MV-4-11 (cell line): ENCODE measurements around the gene NFIC.
"Not testable (repeated sequence)": the region's sequence is repeated elsewhere in the genome, so short reads cannot be mapped to it uniquely, and the experiment has no call there.

Experiments
- DNase-seq: peaks from one replicate; lab custom pipeline; 2025; lab: John Stamatoyannopoulos, UW

The NFIC gene

GRCh38 chr19:3398900-3399278 lies 32.5 kb downstream of the NFIC start:
- DNase-seq: no peak

- peak; percentile 41 for DNase-seq
Measured at GRCh38 chr19:3399311-3399710, 32.9 kb downstream of the NFIC start.

GRCh38 chr19:3401004-3401768 lies 34.8 kb downstream of the NFIC start:
- DNase-seq: no peak

DNA sequence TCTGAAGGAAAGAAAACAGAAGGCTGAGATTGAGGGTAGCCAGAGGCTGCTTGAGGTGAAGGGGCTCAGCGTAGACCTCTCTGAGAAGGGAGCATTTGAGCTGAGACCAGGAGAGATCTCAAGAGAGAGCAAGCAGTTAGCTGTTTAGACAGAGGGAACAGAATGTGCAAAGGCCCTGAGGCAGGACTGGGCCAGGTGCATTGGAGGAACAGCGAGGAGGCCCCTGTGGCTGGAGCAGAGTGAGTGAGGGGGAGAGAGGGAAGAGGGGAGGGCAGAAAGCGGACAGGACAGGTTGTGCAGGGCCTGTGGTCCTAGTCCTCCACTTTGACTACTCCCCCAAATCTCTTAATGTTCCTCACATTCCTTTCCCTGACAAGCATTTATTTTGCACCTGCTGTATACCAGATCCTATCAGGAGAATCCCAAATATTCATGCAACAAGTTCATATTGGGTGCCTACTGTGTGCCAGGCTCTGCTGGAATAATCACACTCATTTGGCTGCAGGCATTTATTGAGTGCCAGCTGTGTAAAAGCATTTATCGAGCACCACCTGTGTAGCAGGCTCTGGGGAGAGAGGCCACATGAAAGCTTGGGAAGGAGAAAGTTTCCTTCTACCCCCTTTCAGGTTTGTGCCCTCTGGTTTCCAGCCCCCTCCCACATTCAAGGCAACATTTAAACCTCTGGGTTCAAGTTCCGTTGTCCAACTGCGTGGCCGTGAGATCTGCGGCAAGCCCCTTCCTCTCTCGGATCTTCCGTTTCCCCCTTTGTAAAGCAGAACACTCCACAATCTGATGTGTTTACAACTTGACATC lies 36.5 kb downstream of the NFIC start:
- DNase-seq: no peak

DNA sequence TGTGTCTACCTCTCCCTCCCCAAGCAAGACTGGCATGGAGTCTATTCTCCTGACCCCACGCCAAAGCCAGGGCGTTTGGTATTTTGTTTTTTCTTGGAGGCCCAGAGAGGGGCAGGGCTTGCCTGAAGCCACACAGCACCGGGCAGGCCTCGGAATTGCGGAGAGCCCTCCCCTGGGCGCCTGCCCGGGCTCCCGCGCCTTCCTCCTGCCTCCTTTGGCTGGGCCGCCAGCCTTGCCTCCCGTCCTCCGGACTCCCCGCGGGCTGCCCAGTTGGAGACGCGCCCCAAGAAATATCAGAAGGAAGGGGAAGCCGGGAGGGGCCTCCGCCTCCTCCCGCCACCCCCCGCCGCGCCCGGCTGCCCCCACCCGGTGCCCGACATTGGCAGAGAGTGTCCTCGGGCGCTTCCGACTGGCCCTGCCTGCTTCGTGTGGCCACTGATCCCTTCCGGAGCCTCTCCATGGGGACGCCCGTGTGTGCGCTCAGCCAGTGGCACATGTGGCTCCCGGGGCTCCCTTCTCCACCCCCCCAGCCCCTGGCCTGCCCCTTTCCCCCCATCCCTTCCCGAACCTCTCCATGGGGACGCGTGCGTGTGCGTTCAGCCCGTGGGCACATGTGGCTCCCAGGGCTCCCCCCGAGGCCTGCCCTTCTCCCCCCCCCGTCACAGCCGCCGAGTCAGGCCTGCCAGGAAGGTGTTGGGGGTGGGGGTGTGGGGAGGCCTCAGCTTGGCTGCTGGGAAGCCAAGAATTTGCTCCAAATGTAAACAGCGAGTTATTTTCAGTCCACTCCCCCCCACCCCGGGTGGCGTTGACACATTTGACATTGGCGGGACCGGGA lies 37.3 kb downstream of the NFIC start:
- peak; percentile 16 for DNase-seq

GRCh38 chr19:3404324-3405260 lies 38.2 kb downstream of the NFIC start:
- no peak for DNase-seq

- no peak for DNase-seq
Measured at GRCh38 chr19:3405261-3405653, 38.9 kb downstream of the NFIC start.

- no peak for DNase-seq
Measured at GRCh38 chr19:3406571-3407111, 40.3 kb downstream of the NFIC start.

- DNase-seq: no peak
Measured at GRCh38 chr19:3407556-3408516, 41.5 kb downstream of the NFIC start.

DNA sequence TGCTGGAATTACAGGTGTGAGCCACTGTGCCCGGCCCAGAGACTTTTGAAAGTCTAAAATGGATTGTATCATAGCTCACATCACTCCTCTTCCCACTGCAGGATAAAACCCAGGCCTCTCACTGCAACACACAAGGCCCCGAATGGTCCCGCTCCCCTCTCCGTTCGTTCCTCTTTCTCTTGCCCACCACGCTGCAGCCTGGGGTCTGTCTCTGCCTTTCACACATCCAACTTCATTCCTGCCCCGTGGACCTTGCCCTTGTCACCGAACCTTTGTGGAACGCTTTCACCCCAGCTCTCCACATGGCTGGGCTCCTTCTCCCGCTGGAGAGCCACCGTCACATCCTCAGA lies 42.6 kb downstream of the NFIC start:
- DNase-seq: no peak

- DNase-seq: no peak
Measured at GRCh38 chr19:3409346-3410064, 43.1 kb downstream of the NFIC start.

- no peak for DNase-seq
Measured at GRCh38 chr19:3411636-3412035, 45.3 kb downstream of the NFIC start.

DNA sequence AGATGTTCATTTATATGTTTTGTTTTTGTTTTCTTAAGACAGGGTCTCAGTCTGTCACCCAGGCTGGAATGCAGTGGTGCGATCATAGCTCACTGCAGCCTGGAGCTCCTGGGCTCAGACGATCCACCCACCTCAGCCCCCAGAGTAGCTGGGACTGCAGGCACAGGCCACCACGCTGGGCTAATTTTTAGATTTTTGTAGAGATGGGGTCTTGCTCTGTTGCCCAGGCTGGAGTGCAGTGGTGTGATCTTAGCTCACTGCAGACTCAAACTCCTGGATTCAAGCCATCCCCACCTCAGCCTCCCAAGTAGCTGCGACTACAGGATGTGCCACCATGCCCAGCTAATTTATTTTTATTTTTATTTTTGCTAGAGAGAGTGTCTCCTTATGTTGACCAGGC lies 45.7 kb downstream of the NFIC start:
- no peak for DNase-seq

DNA sequence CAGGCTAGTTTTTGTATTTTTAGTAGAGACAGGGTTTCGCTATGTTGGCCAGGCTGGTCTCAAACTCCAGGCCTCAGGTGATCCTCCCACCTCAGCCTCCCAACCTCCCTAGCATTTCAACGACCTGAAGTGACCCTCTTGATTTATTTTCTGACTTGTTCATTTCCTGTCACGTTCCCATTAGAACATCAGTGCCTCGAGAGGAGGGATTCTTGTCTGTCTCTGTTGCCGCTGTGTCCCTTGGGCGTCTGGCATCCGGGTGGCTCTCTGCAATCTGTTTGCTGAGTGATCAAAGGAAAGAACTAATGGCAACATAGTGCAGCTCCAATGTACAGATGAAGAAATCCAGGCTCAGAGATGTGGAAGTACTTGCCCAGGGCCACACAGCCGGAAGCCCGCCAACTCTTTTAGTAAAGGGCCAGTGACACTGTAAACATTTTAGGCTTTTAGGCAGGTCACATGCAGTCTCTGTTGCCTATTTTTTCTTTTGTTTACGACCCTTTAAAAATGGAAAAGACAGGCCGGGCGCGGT lies 47.5 kb downstream of the NFIC start:
- DNase-seq: no peak

DNA sequence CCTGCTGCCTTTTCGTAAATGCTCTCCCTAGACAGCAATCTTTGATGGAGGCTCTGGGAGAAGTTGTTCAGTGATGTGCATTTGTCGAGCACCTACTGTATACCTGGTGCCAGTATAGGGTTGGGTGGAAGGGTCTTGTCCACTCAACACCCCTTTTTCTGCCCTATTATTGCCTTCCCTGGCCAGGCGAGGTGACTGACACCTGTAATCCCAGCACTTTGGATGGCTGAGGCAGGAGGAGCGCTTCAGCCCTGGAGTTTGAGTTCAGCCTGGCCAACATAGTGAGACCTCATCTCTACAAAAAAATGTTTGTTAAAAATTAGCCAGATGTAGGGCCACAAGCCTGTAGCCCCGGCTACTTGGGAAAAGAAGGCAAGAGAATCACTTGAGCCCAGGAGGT lies 49.3 kb downstream of the NFIC start:
- DNase-seq: no peak

- no peak for DNase-seq
Measured at GRCh38 chr19:3420244-3420755, 53.9 kb downstream of the NFIC start.

- no peak for DNase-seq
Measured at GRCh38 chr19:3420909-3421619, 54.7 kb downstream of the NFIC start.

- DNase-seq: not testable (repeated sequence)
Measured at GRCh38 chr19:3421656-3422055, 55.3 kb downstream of the NFIC start.
